Astrocyte (in vitro differentiated cells and primary cell): ENCODE results near the gene VAV2.

Experiments
- EZH2 ChIP-seq: IDR thresholded peaks from 2 replicates; pipeline ENCODE4 v1.6.1; 2012; ENCODE audit warnings: mild to moderate bottlenecking, low read length, inconsistent platforms; ENCODE audit not compliant: insufficient read depth
- TF ChIP-seq, protein P1 (sequence below): IDR thresholded peaks from 2 replicates; pipeline ENCODE4 v1.5.1; 2011; ENCODE audit warnings: low read depth, mild to moderate bottlenecking, inconsistent platforms, low read length, moderate library complexity; ENCODE audit not compliant: insufficient read depth

DNA sequence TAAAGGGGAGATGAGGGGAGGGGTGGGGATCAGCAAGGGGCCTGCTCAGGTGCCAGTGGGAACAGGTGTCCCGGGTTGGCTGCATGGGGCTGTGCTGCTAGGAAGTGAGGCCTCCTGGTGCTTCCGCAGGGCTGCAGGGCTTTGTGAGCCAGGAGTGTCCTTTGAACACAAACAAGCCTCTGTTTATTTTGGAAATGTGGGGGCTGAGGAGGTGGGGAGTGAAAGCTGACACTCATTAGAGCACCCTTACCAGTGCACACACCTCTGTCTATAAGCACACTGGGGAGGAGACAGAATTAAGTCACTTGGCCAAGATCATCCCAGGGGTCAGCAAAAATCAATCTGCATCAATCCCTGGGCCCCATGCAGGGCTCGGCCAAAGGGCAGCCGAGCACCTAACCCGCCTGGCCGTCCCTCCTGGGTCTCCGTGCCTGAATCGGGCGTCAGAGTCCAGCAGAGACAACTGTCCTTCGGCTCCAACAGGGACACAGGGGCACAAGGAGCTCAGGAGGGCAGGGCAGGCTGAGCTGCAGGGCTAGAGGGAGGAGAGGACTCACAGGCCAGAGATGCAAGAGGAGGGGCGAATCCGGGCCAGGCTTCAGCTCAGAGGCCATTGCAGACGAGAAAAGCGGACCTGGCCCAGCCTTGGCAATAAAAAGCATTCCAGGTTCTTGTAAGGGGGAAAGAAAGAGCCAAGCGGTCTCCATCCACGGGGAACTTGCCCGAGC, 99.8 kb downstream of the VAV2 start:
- TF ChIP-seq, protein P1, sequence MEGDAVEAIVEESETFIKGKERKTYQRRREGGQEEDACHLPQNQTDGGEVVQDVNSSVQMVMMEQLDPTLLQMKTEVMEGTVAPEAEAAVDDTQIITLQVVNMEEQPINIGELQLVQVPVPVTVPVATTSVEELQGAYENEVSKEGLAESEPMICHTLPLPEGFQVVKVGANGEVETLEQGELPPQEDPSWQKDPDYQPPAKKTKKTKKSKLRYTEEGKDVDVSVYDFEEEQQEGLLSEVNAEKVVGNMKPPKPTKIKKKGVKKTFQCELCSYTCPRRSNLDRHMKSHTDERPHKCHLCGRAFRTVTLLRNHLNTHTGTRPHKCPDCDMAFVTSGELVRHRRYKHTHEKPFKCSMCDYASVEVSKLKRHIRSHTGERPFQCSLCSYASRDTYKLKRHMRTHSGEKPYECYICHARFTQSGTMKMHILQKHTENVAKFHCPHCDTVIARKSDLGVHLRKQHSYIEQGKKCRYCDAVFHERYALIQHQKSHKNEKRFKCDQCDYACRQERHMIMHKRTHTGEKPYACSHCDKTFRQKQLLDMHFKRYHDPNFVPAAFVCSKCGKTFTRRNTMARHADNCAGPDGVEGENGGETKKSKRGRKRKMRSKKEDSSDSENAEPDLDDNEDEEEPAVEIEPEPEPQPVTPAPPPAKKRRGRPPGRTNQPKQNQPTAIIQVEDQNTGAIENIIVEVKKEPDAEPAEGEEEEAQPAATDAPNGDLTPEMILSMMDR = no peak
- no peak for TF ChIP-seq EZH2
